ENCODE measurements around the gene TMEM212.
A peak's percentile ranks its signal among the peaks of the same experiment; 100 is the strongest.

The TMEM212 gene

GRCh38 chr3:171860830-171861535 lies 17.8 kb downstream of the TMEM212 start:
- 91 to 98% methylated on average over 4 of the region's 6 CpGs for WGBS, 2 experiments (ENCODE audit: insufficient coverage in 2 of 2)
- Histone ChIP-seq H3K4me1 (ENCODE audit: control insufficient read depth, insufficient read depth, low read length, poor library complexity, severe bottlenecking) (peaks cover 19% of the 10 kb centered on the region), H3K4me3 (ENCODE audit: extremely low read depth, insufficient read depth, low read length, poor library complexity, severe bottlenecking) (no peak overlapping the region), H3K9me3 (ENCODE audit: control insufficient read depth, low read length) (peaks cover 6% of the 10 kb centered on the region), H3K27ac (ENCODE audit: low read depth, low read length, severe bottlenecking) (no peak overlapping the region), H3K36me3 (ENCODE audit: control insufficient read depth, insufficient read depth, low read length) (no peaks in the 10 kb centered on the region)

- Histone ChIP-seq H3K4me3 (ENCODE audit: extremely low read depth, insufficient read depth, low read length, poor library complexity, severe bottlenecking) (no peak overlapping the region), H3K9me3 (ENCODE audit: control insufficient read depth, low read length) (no peaks in the 10 kb centered on the region), H3K36me3 (ENCODE audit: control insufficient read depth, insufficient read depth, low read length) (no peaks in the 10 kb centered on the region), H3K27ac (ENCODE audit: low read depth, low read length, severe bottlenecking) (no peak overlapping the region), H3K4me1 (ENCODE audit: control insufficient read depth, insufficient read depth, low read length, poor library complexity, severe bottlenecking) (peaks cover 19% of the 10 kb centered on the region)
- no CpG with 5 or more reads among the region's 2 CpGs for WGBS, 2 experiments (ENCODE audit: insufficient coverage in 2 of 2)
These were observed 19.2 kb downstream of the TMEM212 start for GRCh38 chr3:171862392-171862791.

DNA sequence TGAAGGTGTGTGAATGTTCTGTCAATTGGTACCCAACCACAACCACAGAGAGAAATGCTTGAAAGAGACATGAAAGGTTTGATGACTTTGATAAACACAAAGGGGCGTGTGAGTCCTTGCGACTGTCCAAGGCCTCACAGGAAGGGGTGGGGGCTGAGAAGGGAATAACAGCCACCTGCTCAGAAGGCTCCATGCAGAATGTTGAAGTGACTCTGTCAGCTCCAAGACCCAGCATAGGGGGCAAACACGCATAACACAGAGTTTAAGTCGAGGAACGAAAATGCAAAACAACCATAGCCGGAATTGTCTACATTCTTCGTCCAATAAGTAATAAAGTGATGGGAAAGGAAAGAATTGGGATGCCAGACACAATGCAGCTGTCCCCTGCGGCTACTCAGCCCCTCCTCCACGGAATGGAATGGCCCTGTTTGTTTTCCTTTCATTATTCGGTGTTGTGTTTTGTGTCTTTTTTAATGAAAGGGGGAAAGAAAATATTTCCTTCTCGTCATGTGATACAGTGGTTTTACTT lies 19.9 kb downstream of the TMEM212 start:
- H3K27ac ChIP-seq (ENCODE audit: low read depth, low read length, severe bottlenecking) = peak overlapping the region; percentile 31
- no peaks in the 10 kb centered on the region for H3K9me3 ChIP-seq (ENCODE audit: control insufficient read depth, low read length)
- no peak overlapping the region for H3K4me3 ChIP-seq (ENCODE audit: extremely low read depth, insufficient read depth, low read length, poor library complexity, severe bottlenecking)
- peaks cover 19% of the 10 kb centered on the region for H3K4me1 ChIP-seq (ENCODE audit: control insufficient read depth, insufficient read depth, low read length, poor library complexity, severe bottlenecking)
- no peaks in the 10 kb centered on the region for H3K36me3 ChIP-seq (ENCODE audit: control insufficient read depth, insufficient read depth, low read length)
- WGBS, 2 experiments (ENCODE audit: insufficient coverage in 2 of 2) = 51 to 65% methylated on average over 4 to 7 of the region's 11 CpGs

DNA sequence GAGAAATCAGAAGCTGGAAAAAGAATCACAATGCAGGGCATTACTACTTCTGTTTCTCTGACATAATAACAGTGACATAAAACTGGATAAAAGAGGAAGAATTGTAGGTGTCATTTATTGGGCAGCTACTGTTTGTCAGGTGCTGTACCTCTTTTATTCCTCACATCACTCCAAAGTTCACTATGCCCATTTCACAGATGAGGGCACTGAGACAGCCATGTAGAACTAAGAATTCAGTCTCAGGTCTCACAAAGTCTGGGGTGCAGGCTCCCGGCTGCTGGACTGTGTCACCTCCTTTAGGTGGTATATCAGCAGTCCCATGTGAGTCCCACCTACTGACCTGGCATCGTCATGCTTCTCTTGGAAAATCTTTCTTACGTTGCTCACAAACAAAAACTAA lies 20.8 kb downstream of the TMEM212 start:
- WGBS, 2 experiments (ENCODE audit: insufficient coverage in 2 of 2) = 100% methylated on average over 1 of the region's 3 CpGs

GRCh38 chr3:171865191-171865865 lies 22.2 kb downstream of the TMEM212 start:
- Histone ChIP-seq H3K9me3 (ENCODE audit: control insufficient read depth, low read length) (no peaks in the 10 kb centered on the region), H3K4me1 (ENCODE audit: control insufficient read depth, insufficient read depth, low read length, poor library complexity, severe bottlenecking) (peaks cover 19% of the 10 kb centered on the region), H3K4me3 (ENCODE audit: extremely low read depth, insufficient read depth, low read length, poor library complexity, severe bottlenecking) (no peak overlapping the region), H3K36me3 (ENCODE audit: control insufficient read depth, insufficient read depth, low read length) (no peaks in the 10 kb centered on the region), H3K27ac (ENCODE audit: low read depth, low read length, severe bottlenecking) (peak overlapping the region; percentile 23)
- 96% methylated on average over 2 of the region's 5 CpGs for WGBS, 2 experiments (ENCODE audit: insufficient coverage in 2 of 2)

More for the DNA sequence above, 20.8 kb downstream of the TMEM212 start:
- H3K36me3 ChIP-seq (ENCODE audit: control insufficient read depth, insufficient read depth, low read length) = no peaks in the 10 kb centered on the region
- H3K9me3 ChIP-seq (ENCODE audit: control insufficient read depth, low read length) = no peaks in the 10 kb centered on the region
- no peak overlapping the region for H3K4me3 ChIP-seq (ENCODE audit: extremely low read depth, insufficient read depth, low read length, poor library complexity, severe bottlenecking)
- H3K4me1 ChIP-seq (ENCODE audit: control insufficient read depth, insufficient read depth, low read length, poor library complexity, severe bottlenecking) = peaks cover 19% of the 10 kb centered on the region
- H3K27ac ChIP-seq (ENCODE audit: low read depth, low read length, severe bottlenecking) = no peak overlapping the region

- H3K9me3 ChIP-seq (ENCODE audit: control insufficient read depth, low read length) = no peaks in the 10 kb centered on the region
- H3K4me1 ChIP-seq (ENCODE audit: control insufficient read depth, insufficient read depth, low read length, poor library complexity, severe bottlenecking) = peaks cover 24% of the 10 kb centered on the region
- H3K27ac ChIP-seq (ENCODE audit: low read depth, low read length, severe bottlenecking) = no peak overlapping the region
- no peaks in the 10 kb centered on the region for H3K36me3 ChIP-seq (ENCODE audit: control insufficient read depth, insufficient read depth, low read length)
- no peak overlapping the region for H3K4me3 ChIP-seq (ENCODE audit: extremely low read depth, insufficient read depth, low read length, poor library complexity, severe bottlenecking)
- 88 to 100% methylated on average over 3 of the region's 5 CpGs for WGBS, 2 experiments (ENCODE audit: insufficient coverage in 2 of 2)
These were observed 24.8 kb downstream of the TMEM212 start for GRCh38 chr3:171867981-171868380.

DNA sequence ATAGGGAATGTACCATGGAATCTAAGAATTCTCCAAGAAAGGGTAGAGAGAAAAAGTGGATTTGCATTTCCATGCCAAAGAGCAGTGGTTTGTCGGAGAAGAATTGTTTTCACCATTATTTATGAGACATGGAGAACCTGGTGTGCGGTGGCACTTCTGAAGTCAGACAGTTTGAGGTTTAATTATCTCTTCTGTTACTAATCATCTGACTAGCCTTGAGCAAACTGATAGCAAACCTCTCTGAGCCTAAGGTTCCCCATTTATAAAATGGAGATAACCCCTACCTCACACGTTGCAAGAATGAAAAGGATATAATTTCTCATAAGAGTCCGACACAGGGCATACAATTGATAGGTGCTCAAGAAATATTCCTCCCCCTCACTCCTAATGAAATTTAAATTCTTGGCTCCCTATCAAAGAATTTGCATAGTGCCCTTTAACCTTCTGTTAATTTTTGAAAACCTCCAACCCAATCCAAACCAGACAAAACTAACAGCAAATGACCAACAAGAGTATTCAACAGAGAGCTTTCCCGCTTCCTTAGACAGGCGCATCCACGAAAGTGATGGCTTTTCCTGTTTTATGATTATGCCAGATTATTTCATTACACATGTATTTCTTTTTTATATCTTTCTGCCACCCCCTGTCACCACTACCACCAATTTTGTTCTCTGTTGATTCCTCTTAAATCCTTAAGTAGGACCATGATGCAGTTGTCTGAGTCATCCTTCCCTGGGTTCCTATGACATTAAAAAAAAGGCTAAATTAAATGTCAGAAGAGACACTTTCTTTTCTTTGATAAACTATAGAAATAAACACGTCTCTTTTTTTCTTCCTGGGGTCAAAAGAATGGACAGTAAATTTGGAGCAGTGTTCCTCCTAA lies 28.5 kb downstream of the TMEM212 start:
- Histone ChIP-seq H3K4me3 (ENCODE audit: extremely low read depth, insufficient read depth, low read length, poor library complexity, severe bottlenecking) (no peak overlapping the region), H3K9me3 (ENCODE audit: control insufficient read depth, low read length) (no peaks in the 10 kb centered on the region), H3K36me3 (ENCODE audit: control insufficient read depth, insufficient read depth, low read length) (no peaks in the 10 kb centered on the region), H3K27ac (ENCODE audit: low read depth, low read length, severe bottlenecking) (no peak overlapping the region), H3K4me1 (ENCODE audit: control insufficient read depth, insufficient read depth, low read length, poor library complexity, severe bottlenecking) (peaks cover 44% of the 10 kb centered on the region)
- WGBS, 2 experiments (ENCODE audit: insufficient coverage in 2 of 2) = 93 to 100% methylated on average over 3 to 6 of the region's 8 CpGs

GRCh38 chr3:171873580-171873979 lies 30.4 kb downstream of the TMEM212 start:
- 100% methylated on average over 1 of the region's 1 CpG; no CpG with 5 or more reads in 1 of the 2 experiments for WGBS, 2 experiments (ENCODE audit: insufficient coverage in 2 of 2)
- no peaks in the 10 kb centered on the region for H3K36me3 ChIP-seq (ENCODE audit: control insufficient read depth, insufficient read depth, low read length)
- H3K9me3 ChIP-seq (ENCODE audit: control insufficient read depth, low read length) = no peaks in the 10 kb centered on the region
- H3K4me1 ChIP-seq (ENCODE audit: control insufficient read depth, insufficient read depth, low read length, poor library complexity, severe bottlenecking) = peaks cover 60% of the 10 kb centered on the region
- no peak overlapping the region for H3K4me3 ChIP-seq (ENCODE audit: extremely low read depth, insufficient read depth, low read length, poor library complexity, severe bottlenecking)
- H3K27ac ChIP-seq (ENCODE audit: low read depth, low read length, severe bottlenecking) = peak overlapping the region; percentile 97

- H3K9me3 ChIP-seq (ENCODE audit: control insufficient read depth, low read length) = no peaks in the 10 kb centered on the region
- no peak overlapping the region for H3K4me3 ChIP-seq (ENCODE audit: extremely low read depth, insufficient read depth, low read length, poor library complexity, severe bottlenecking)
- no peaks in the 10 kb centered on the region for H3K36me3 ChIP-seq (ENCODE audit: control insufficient read depth, insufficient read depth, low read length)
- peaks cover 67% of the 10 kb centered on the region for H3K4me1 ChIP-seq (ENCODE audit: control insufficient read depth, insufficient read depth, low read length, poor library complexity, severe bottlenecking)
- no CpG with 5 or more reads among the region's 2 CpGs for WGBS, 2 experiments (ENCODE audit: insufficient coverage in 2 of 2)
- H3K27ac ChIP-seq (ENCODE audit: low read depth, low read length, severe bottlenecking) = peak overlapping the region; percentile 97
These were observed 31.1 kb downstream of the TMEM212 start for GRCh38 chr3:171874251-171874681.

DNA sequence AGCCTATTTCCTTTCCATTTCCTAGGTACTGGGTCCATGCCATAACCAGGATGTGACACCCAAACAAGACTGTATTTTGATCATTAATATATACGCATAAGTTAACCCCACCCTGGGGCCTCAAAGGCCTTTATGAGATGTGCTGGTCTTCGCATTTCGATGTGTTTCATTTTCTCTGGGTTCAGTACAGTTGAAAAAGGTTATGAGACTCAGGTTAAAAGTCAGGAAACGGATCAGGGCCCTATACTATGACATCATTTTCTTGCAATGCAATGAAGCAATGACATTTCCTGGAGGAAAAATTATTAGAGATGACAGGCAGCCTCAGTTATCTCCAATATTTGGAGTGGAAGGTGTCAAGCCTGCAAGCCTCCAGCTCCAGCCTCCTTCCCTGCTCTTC lies 31.7 kb downstream of the TMEM212 start:
- WGBS, 2 experiments (ENCODE audit: insufficient coverage in 2 of 2) = 93 to 96% methylated on average over 3 of the region's 4 CpGs
- Histone ChIP-seq H3K9me3 (ENCODE audit: control insufficient read depth, low read length) (no peaks in the 10 kb centered on the region), H3K36me3 (ENCODE audit: control insufficient read depth, insufficient read depth, low read length) (no peaks in the 10 kb centered on the region), H3K4me3 (ENCODE audit: extremely low read depth, insufficient read depth, low read length, poor library complexity, severe bottlenecking) (no peak overlapping the region), H3K27ac (ENCODE audit: low read depth, low read length, severe bottlenecking) (peak overlapping the region; percentile 97), H3K4me1 (ENCODE audit: control insufficient read depth, insufficient read depth, low read length, poor library complexity, severe bottlenecking) (peaks cover 72% of the 10 kb centered on the region)
